ENCODE measurements around the gene MACF1. TPM values are rescaled to one million over a fixed set of nuclear protein-coding genes. Genes with fewer than 3 reads are reported as not detected.

The MACF1 gene
- total RNA-seq, 1 donor from 2014 or later = 694 TPM

- H3K36me3 ChIP-seq (ENCODE audit: insufficient read depth, low read length) = peaks cover 43% of the 10 kb centered on the region
- TF ChIP-seq CTCF (IDR thresholded peaks at IDR 0.05; ENCODE audit: insufficient read depth, low read depth, low read length) (no peak), EZH2 (IDR thresholded peaks at IDR 0.05; ENCODE audit: insufficient read depth, low read length) (no peak)
- Mint-ChIP-seq H3K4me3 (ENCODE audit: unreplicated experiment) (no peak overlapping the region), H3K4me1 (ENCODE audit: low read depth, unreplicated experiment) (peaks cover 46% of the 10 kb centered on the region), H3K9me3 (ENCODE audit: unreplicated experiment) (no peaks in the 10 kb centered on the region), H3K27me3 (ENCODE audit: low read depth, unreplicated experiment) (no peaks in the 10 kb centered on the region), H3K36me3 (ENCODE audit: low read depth, unreplicated experiment) (peaks cover 51% of the 10 kb centered on the region), H3K27ac (ENCODE audit: unreplicated experiment) (no peak overlapping the region)
- H3K27ac ChIP-seq (ENCODE audit: low read depth, low read length) = peak overlapping the region; percentile 42
- peaks cover 36% of the 10 kb centered on the region for H4K20me1 ChIP-seq (ENCODE audit: insufficient read depth, low read length)
- no peaks in the 10 kb centered on the region for H3K27me3 ChIP-seq (ENCODE audit: insufficient read depth, low read length)
- FAIRE-seq = no peak
- no peaks in the 10 kb centered on the region for H3K9me3 ChIP-seq (ENCODE audit: insufficient read depth, low read depth, low read length)
- H3K9ac ChIP-seq (ENCODE audit: low read length) = peak overlapping the region; percentile 17
- peaks cover 17% of the 10 kb centered on the region for H3K4me1 ChIP-seq (ENCODE audit: insufficient read depth, low read length)
- DNase-seq (ENCODE audit: low read depth) = peak; percentile 64
- H3K4me3 ChIP-seq (ENCODE audit: insufficient read depth, low read depth, low read length) = no peak overlapping the region
- peak overlapping the region; percentile 6 for H3K4me2 ChIP-seq (ENCODE audit: low read length)
- H2AFZ ChIP-seq (ENCODE audit: low read depth, low read length) = no peak overlapping the region
- peaks cover 16% of the 10 kb centered on the region for H3K79me2 ChIP-seq (ENCODE audit: insufficient read depth, low read length)
These were observed 89.0 kb downstream of the MACF1 start for GRCh38 chr1:39293375-39294070.

GRCh38 chr1:39294531-39294930, 90.0 kb downstream of the MACF1 start:
- peaks cover 52% of the 10 kb centered on the region for H3K36me3 Mint-ChIP-seq (ENCODE audit: low read depth, unreplicated experiment)
- no peaks in the 10 kb centered on the region for H3K27me3 ChIP-seq (ENCODE audit: insufficient read depth, low read length)
- H3K9me3 Mint-ChIP-seq (ENCODE audit: unreplicated experiment) = no peaks in the 10 kb centered on the region
- no peak overlapping the region for H3K4me2 ChIP-seq (ENCODE audit: low read length)
- TF ChIP-seq EZH2 (IDR thresholded peaks at IDR 0.05; ENCODE audit: insufficient read depth, low read length) = no peak
- TF ChIP-seq CTCF (IDR thresholded peaks at IDR 0.05; ENCODE audit: insufficient read depth, low read depth, low read length) = no peak
- H3K9ac ChIP-seq (ENCODE audit: low read length) = no peak overlapping the region
- no peak for FAIRE-seq
- H3K4me1 ChIP-seq (ENCODE audit: insufficient read depth, low read length) = peaks cover 17% of the 10 kb centered on the region
- H2AFZ ChIP-seq (ENCODE audit: low read depth, low read length) = no peak overlapping the region
- H3K79me2 ChIP-seq (ENCODE audit: insufficient read depth, low read length) = peaks cover 11% of the 10 kb centered on the region
- H3K9me3 ChIP-seq (ENCODE audit: insufficient read depth, low read depth, low read length) = no peaks in the 10 kb centered on the region
- no peaks in the 10 kb centered on the region for H3K27me3 Mint-ChIP-seq (ENCODE audit: low read depth, unreplicated experiment)
- H3K27ac ChIP-seq (ENCODE audit: low read depth, low read length) = no peak overlapping the region
- H3K4me3 Mint-ChIP-seq (ENCODE audit: unreplicated experiment) = no peak overlapping the region
- H4K20me1 ChIP-seq (ENCODE audit: insufficient read depth, low read length) = peaks cover 34% of the 10 kb centered on the region
- DNase-seq (ENCODE audit: low read depth) = no peak
- H3K4me3 ChIP-seq (ENCODE audit: insufficient read depth, low read depth, low read length) = no peak overlapping the region
- H3K27ac Mint-ChIP-seq (ENCODE audit: unreplicated experiment) = peak overlapping the region; percentile 42
- peaks cover 52% of the 10 kb centered on the region for H3K36me3 ChIP-seq (ENCODE audit: insufficient read depth, low read length)
- peaks cover 46% of the 10 kb centered on the region for H3K4me1 Mint-ChIP-seq (ENCODE audit: low read depth, unreplicated experiment)

GRCh38 chr1:39295901-39296300, 91.4 kb downstream of the MACF1 start:
- H3K79me2 ChIP-seq (ENCODE audit: insufficient read depth, low read length) = peaks cover 4% of the 10 kb centered on the region
- no peaks in the 10 kb centered on the region for H3K9me3 ChIP-seq (ENCODE audit: insufficient read depth, low read depth, low read length)
- H3K27me3 ChIP-seq (ENCODE audit: insufficient read depth, low read length) = no peaks in the 10 kb centered on the region
- DNase-seq (ENCODE audit: low read depth) = no peak
- peaks cover 17% of the 10 kb centered on the region for H3K4me1 ChIP-seq (ENCODE audit: insufficient read depth, low read length)
- no peak for TF ChIP-seq CTCF (IDR thresholded peaks at IDR 0.05; ENCODE audit: insufficient read depth, low read depth, low read length)
- no peak for TF ChIP-seq EZH2 (IDR thresholded peaks at IDR 0.05; ENCODE audit: insufficient read depth, low read length)
- Mint-ChIP-seq H3K27me3 (ENCODE audit: low read depth, unreplicated experiment) (no peaks in the 10 kb centered on the region), H3K9me3 (ENCODE audit: unreplicated experiment) (no peaks in the 10 kb centered on the region), H3K27ac (ENCODE audit: unreplicated experiment) (peak overlapping the region; percentile 53), H3K4me3 (ENCODE audit: unreplicated experiment) (no peak overlapping the region), H3K36me3 (ENCODE audit: low read depth, unreplicated experiment) (peaks cover 56% of the 10 kb centered on the region), H3K4me1 (ENCODE audit: low read depth, unreplicated experiment) (peaks cover 40% of the 10 kb centered on the region)
- H3K4me3 ChIP-seq (ENCODE audit: insufficient read depth, low read depth, low read length) = no peak overlapping the region
- H3K9ac ChIP-seq (ENCODE audit: low read length) = no peak overlapping the region
- peaks cover 28% of the 10 kb centered on the region for H4K20me1 ChIP-seq (ENCODE audit: insufficient read depth, low read length)
- no peak overlapping the region for H3K27ac ChIP-seq (ENCODE audit: low read depth, low read length)
- peaks cover 63% of the 10 kb centered on the region for H3K36me3 ChIP-seq (ENCODE audit: insufficient read depth, low read length)
- no peak overlapping the region for H2AFZ ChIP-seq (ENCODE audit: low read depth, low read length)
- H3K4me2 ChIP-seq (ENCODE audit: low read length) = no peak overlapping the region
- no peak for FAIRE-seq
